Fibroblast of lung (primary cell): ENCODE results near the gene GRIA2. TPM values are rescaled to one million over a fixed set of nuclear protein-coding genes. Genes with fewer than 3 reads are reported as not detected.
A peak's percentile ranks its signal among the peaks of the same experiment; 100 is the strongest.

ENCODE experiments used
- DNase-seq, 2 donors: peaks; one replicate each; pipeline versions ENCODE4 v3.0.0 to v3.0.0-alpha.2; 2010; ENCODE audit warnings: low read depth in 2 of 2
- H2AFZ ChIP-seq: 2 replicates; pipeline ENCODE4 v1.5.1; 2012; ENCODE audit warnings: low read length, control low read depth, inconsistent platforms
- H3K27ac ChIP-seq: 2 replicates; pipeline ENCODE4 v1.5.1; 2011; ENCODE audit warnings: low read length, control low read depth; ENCODE audit not compliant: insufficient read depth
- H3K27me3 ChIP-seq: 2 replicates; pipeline ENCODE4 v1.5.1; 2011; ENCODE audit warnings: mild to moderate bottlenecking, low read length; ENCODE audit not compliant: control insufficient read depth, insufficient read depth
- H3K36me3 ChIP-seq: 2 replicates; pipeline ENCODE4 v1.5.1; 2011; ENCODE audit warnings: low read length; ENCODE audit not compliant: control insufficient read depth, insufficient read depth
- H3K4me1 ChIP-seq: 2 replicates; pipeline ENCODE4 v1.5.1; 2011; ENCODE audit warnings: low read length; ENCODE audit not compliant: control insufficient read depth, insufficient read depth; ENCODE audit errors: extremely low read depth
- H3K4me2 ChIP-seq: 2 replicates; pipeline ENCODE4 v1.5.1; 2011; ENCODE audit warnings: low read length, control low read depth; ENCODE audit not compliant: insufficient read depth; ENCODE audit errors: extremely low read depth
- H3K4me3 ChIP-seq, 4 experiments: fragments of 200-600 bp in 1 of 4; sonication (generic) in 1 of 4; replicated peaks in 1 of 4; 2 replicates each; pipeline ENCODE4 v1.5.1; 2011 to 2016; ENCODE audit warnings: low read length in 4 of 4, low read depth in 3 of 4, mild to moderate bottlenecking in 3 of 4, control low read depth in 2 of 4, inconsistent platforms in 1 of 4, mixed read lengths in 1 of 4; ENCODE audit not compliant: insufficient read depth in 1 of 4; ENCODE audit errors: control extremely low read depth in 1 of 4
- H3K79me2 ChIP-seq: 2 replicates; pipeline ENCODE4 v1.5.1; 2012; ENCODE audit warnings: mild to moderate bottlenecking, low read length, inconsistent platforms; ENCODE audit not compliant: control insufficient read depth, insufficient read depth
- H3K9ac ChIP-seq: 2 replicates; pipeline ENCODE4 v1.5.1; 2011; ENCODE audit warnings: mild to moderate bottlenecking, low read length, control low read depth; ENCODE audit not compliant: insufficient read depth
- H3K9me3 ChIP-seq: 2 replicates; pipeline ENCODE4 v1.5.1; 2012; ENCODE audit warnings: low read depth, low read length; ENCODE audit not compliant: control insufficient read depth, insufficient read depth
- H4K20me1 ChIP-seq: 2 replicates; pipeline ENCODE4 v1.5.1; 2011; ENCODE audit warnings: low read length; ENCODE audit not compliant: control insufficient read depth, insufficient read depth; ENCODE audit errors: extremely low read depth
- EZH2 ChIP-seq: IDR thresholded peaks from 2 replicates; pipeline ENCODE4 v1.5.1; 2012; ENCODE audit warnings: low read length, control low read depth, mild to moderate bottlenecking; ENCODE audit errors: missing control alignments
- polyA plus RNA-seq, 2 donors: library from polyadenylated mRNA; depleted of rRNA in 1 of 2; stranded (reverse) in 1 of 2; unstranded in 1 of 2; fragments of >200 nt; gene quantifications; 2 replicates each; pipeline ENCODE4 v1.2.1, GENCODE V29; 2011 to 2012; ENCODE audit warnings: missing spikeins in 1 of 2
- total RNA-seq: library from RNA; depleted of rRNA; stranded (reverse); fragments of >200 nt; gene quantifications from 2 replicates; pipeline ENCODE4 v1.2.1, GENCODE V29; 2014
- TF ChIP-seq, protein P1 (sequence below), 2 donors: IDR thresholded peaks in 1 of 2; conservative IDR thresholded peaks in 1 of 2; 1 replicate in 1 of 2; 2 replicates in 1 of 2; pipeline ENCODE4 v1.5.1; 2011 to 2012; ENCODE audit warnings: low read length in 2 of 2, control low read depth in 1 of 2, inconsistent platforms in 1 of 2, low read depth in 1 of 2, mild to moderate bottlenecking in 1 of 2

The GRIA2 gene
- total and polyA plus RNA-seq, 2 donors (not counting 1 experiment from before 2014, with no cell fraction given): 0.17 TPM; not detected in 1

DNA sequence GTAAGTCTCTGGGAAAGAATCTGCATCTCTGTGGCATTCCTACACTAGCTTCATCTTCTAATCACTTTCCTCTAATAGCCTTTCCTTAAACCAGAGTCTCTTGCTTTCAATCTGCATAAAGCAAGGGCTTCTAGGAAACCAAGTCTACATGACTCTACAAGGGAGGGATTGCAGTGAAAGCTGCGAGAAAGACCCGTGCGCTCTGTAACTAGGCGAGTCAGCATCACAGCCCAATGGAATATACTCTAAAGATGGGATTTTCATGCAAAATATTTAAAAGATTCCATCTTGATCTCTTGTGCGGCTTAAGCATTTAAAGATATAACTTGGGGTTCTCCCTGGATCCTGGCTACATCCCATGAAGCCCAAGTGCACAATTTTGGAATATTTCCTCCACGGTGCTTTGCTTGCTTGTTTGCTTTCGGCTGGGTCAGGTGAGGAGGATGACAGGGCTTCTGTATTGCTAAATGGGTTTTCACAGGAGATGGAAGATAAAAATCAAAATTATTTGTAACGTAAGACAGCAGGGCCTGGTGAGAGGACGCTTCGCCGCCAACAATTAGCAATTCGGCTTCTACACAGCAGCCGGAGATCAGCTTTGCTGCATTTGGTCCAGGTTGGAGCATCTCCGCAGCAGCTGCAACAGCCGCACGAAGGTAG, 687 bp upstream of the GRIA2 start:
- no peaks in the 10 kb centered on the region for H3K36me3 ChIP-seq
- H4K20me1 ChIP-seq: no peaks in the 10 kb centered on the region
- DNase-seq: no peak
- no peaks in the 10 kb centered on the region for H3K9me3 ChIP-seq
- H3K27ac ChIP-seq: no peak overlapping the region
- H3K27me3 ChIP-seq: peaks cover 26% of the 10 kb centered on the region
- peak overlapping the region in 1 of 4 experiments; percentile 32 for H3K4me3 ChIP-seq
- H3K4me1 ChIP-seq: no peaks in the 10 kb centered on the region
- H3K9ac ChIP-seq: no peak overlapping the region
- TF ChIP-seq, protein P1, sequence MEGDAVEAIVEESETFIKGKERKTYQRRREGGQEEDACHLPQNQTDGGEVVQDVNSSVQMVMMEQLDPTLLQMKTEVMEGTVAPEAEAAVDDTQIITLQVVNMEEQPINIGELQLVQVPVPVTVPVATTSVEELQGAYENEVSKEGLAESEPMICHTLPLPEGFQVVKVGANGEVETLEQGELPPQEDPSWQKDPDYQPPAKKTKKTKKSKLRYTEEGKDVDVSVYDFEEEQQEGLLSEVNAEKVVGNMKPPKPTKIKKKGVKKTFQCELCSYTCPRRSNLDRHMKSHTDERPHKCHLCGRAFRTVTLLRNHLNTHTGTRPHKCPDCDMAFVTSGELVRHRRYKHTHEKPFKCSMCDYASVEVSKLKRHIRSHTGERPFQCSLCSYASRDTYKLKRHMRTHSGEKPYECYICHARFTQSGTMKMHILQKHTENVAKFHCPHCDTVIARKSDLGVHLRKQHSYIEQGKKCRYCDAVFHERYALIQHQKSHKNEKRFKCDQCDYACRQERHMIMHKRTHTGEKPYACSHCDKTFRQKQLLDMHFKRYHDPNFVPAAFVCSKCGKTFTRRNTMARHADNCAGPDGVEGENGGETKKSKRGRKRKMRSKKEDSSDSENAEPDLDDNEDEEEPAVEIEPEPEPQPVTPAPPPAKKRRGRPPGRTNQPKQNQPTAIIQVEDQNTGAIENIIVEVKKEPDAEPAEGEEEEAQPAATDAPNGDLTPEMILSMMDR (conservative IDR thresholded peaks at IDR 0.05 in 1 of 2, IDR thresholded peaks at IDR 0.05 in 1 of 2; ENCODE audit: low read depth in 1 of 2, low read length in 2 of 2): no peak
- no peak for TF ChIP-seq EZH2
- H3K4me2 ChIP-seq: no peak overlapping the region
- no peaks in the 10 kb centered on the region for H3K79me2 ChIP-seq
- H2AFZ ChIP-seq: no peak overlapping the region

DNA sequence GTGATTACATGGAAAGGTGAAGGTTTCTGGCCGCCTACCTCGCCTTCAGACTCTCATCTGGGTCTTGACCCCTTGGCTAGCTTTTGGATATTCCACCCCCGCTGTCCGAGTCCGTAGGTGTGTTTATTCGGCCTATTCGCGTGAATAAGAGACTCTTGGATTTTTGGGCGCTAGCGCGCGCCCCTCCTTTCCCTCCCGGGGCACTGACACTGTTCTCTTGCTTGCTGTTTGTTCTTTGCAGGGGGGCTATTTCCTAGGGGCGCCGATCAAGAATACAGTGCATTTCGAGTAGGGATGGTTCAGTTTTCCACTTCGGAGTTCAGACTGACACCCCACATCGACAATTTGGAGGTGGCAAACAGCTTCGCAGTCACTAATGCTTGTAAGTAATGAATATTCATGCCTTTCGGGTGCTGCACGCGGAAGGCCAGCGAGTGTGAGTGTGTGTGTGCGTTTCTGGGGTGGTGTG, 932 bp downstream of the GRIA2 start:
- Histone ChIP-seq H3K27me3 (peaks cover 26% of the 10 kb centered on the region), H3K4me3 (peak overlapping the region in 1 of 4 experiments; percentile 37), H2AFZ (no peak overlapping the region), H3K4me1 (no peaks in the 10 kb centered on the region), H3K9me3 (no peaks in the 10 kb centered on the region), H3K36me3 (no peaks in the 10 kb centered on the region), H3K27ac (no peak overlapping the region), H4K20me1 (no peaks in the 10 kb centered on the region), H3K79me2 (no peaks in the 10 kb centered on the region), H3K9ac (no peak overlapping the region), H3K4me2 (no peak overlapping the region)
- peak in 1 of 2 donors; percentile 1 for DNase-seq
- TF ChIP-seq, protein P1 (conservative IDR thresholded peaks at IDR 0.05 in 1 of 2, IDR thresholded peaks at IDR 0.05 in 1 of 2; ENCODE audit: low read depth in 1 of 2, low read length in 2 of 2): no peak
- TF ChIP-seq EZH2: peak; percentile 80

DNA sequence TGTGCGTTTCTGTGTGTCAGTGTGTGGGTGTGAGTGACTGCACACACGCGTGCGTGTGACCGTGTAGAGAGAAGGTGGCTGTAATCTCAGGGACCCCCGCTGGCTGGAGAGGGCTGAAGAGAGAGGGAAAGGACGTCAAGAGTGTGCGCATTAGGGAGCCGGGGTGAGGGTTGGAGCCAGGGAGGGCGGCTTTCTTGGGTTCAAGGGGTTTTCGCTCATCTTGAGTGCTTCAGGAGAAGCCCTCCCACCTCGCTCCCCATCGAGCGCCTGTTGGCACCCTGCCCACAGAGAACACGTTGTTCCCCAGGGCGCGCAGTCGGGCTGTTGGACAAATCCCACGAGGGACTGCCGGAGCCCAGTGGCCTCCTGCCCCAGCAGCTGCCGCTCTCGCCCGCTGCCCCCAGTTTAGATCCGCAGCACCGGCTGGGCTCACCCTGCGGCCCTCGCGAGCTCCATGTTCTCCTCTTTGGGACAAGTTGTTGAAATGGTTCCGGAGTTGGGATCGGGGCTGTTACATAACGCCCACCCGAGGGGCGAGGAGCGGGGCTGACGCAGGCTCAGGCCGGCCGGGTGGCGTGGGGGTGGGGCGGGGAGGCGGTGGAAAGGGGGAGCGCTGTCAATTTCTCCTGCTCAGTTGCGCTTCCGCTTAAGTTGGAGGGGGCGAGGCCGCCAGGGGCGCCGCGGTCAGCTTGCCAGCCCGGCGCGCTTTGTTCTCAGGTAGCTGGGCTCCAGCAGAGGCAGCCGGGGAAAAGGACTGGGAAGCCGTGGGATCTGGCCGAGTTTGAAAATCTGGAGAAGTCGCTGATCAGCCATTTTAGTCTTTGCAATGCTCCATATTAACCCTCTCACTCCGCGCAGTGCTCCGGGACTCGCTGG, 1.6 kb downstream of the GRIA2 start:
- Histone ChIP-seq H3K27me3 (peaks cover 26% of the 10 kb centered on the region), H2AFZ (no peak overlapping the region), H3K36me3 (no peaks in the 10 kb centered on the region), H3K4me2 (peak overlapping the region; percentile 52), H3K9me3 (no peaks in the 10 kb centered on the region), H3K4me3 (peak overlapping the region; percentile 5 to 59 (median 35)), H4K20me1 (no peaks in the 10 kb centered on the region), H3K27ac (no peak overlapping the region), H3K4me1 (no peaks in the 10 kb centered on the region), H3K9ac (no peak overlapping the region), H3K79me2 (no peaks in the 10 kb centered on the region)
- TF ChIP-seq, protein P1 (conservative IDR thresholded peaks at IDR 0.05 in 1 of 2, IDR thresholded peaks at IDR 0.05 in 1 of 2; ENCODE audit: low read depth in 1 of 2, low read length in 2 of 2): no peak
- TF ChIP-seq EZH2: no peak
- DNase-seq: peak in 1 of 2 donors; percentile 35
